ENCODE results near the gene PDZRN3.

DNA sequence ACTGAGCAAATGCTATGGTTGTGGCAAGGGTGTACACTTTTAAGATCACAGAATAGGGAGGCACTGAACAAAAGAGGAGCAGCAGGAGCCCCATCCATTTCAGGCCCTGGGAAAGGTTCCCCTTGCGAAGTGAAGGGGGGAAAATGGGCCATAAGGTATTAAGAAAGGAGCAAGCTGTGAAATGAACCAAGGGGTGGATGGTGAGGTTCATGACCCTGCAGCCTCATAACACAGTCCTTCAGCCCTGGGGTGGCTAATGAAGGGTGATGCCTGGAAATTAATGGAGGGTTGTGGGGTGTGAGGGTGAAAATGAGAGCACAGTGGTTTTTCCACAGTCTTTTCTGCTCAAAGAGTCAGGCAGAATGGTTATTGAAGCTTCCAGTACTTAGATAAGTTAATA lies 150.1 kb downstream of the PDZRN3 start:
- no peak for TF ChIP-seq EZH2 (IDR thresholded peaks at IDR 0.05; ENCODE audit: borderline replicate concordance, low read length)
- TF ChIP-seq, protein P1, sequence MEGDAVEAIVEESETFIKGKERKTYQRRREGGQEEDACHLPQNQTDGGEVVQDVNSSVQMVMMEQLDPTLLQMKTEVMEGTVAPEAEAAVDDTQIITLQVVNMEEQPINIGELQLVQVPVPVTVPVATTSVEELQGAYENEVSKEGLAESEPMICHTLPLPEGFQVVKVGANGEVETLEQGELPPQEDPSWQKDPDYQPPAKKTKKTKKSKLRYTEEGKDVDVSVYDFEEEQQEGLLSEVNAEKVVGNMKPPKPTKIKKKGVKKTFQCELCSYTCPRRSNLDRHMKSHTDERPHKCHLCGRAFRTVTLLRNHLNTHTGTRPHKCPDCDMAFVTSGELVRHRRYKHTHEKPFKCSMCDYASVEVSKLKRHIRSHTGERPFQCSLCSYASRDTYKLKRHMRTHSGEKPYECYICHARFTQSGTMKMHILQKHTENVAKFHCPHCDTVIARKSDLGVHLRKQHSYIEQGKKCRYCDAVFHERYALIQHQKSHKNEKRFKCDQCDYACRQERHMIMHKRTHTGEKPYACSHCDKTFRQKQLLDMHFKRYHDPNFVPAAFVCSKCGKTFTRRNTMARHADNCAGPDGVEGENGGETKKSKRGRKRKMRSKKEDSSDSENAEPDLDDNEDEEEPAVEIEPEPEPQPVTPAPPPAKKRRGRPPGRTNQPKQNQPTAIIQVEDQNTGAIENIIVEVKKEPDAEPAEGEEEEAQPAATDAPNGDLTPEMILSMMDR (conservative IDR thresholded peaks at IDR 0.05 in 1 of 2, IDR thresholded peaks at IDR 0.05 in 1 of 2; ENCODE audit: extremely low read depth in 1 of 2, insufficient read depth in 1 of 2, low read depth in 1 of 2, low read length in 2 of 2): no peak

All from mammary epithelial cell (primary cell).